ENCODE results near the gene TBC1D32.
A peak's percentile ranks its signal among the peaks of the same experiment; 100 is the strongest.
"Not testable (repeated sequence)": the region's sequence is repeated elsewhere in the genome, so short reads cannot be mapped to it uniquely, and the experiment has no call there.

The TBC1D32 gene

DNA sequence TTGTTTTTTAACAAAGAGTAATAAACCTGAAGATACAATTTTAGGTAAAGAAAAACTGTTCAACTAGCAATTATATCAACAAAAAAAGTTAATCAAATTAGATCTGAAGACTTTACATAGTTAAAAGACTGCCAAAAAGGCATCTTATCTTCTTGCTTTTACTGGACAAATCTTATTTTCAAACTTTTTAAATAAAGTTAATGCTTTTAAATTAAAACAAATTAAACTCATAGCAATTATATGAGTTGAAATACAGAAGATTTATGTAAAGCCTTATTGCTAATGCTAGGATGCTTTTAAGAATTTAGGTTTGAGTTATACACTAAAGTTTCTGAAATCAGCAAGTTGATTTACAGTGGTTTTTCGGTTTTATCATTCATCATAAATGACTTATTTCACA is 227.3 kb downstream of the TBC1D32 start:
- no peak for DNase-seq (ENCODE audit: low spot score)

DNA sequence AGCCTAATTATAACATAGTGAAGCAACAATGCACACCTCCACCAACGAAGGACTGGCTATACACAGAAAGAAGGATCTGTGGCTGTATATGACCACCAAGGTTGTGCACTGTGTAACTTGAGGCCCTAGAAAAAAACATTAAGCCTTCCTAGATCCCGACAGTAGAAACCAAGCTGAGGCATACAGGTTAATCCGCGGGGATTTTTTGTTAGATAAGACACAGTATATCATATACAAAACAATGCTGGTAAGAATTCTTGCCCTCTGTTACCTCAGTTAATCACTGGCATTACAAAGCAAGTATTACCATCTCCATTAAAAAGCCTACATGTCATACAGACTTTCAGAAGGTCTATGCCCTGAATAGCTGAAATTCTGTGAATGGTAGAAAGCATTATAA is 228.8 kb downstream of the TBC1D32 start:
- DNase-seq (ENCODE audit: low spot score), result no peak

DNA sequence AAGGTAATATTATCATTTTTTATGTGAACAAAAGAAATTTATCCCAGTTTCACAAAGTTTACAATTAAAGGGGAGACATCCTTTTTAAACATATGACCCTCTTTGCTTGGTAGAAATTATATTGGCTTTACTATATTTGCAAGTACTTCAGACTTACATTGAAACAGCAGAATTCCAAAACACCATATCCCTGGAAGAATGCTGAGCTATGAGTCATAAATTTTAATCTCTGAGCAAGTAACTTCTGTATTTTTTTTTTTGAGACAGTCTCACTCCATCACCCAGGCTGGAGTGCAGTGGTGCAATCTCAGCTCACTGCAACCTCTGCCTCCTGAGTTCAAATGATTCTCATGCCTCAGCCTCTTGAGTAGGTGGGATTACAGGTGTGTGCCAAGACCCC is 240.4 kb downstream of the TBC1D32 start:
- no peak for DNase-seq (ENCODE audit: low spot score)

DNA sequence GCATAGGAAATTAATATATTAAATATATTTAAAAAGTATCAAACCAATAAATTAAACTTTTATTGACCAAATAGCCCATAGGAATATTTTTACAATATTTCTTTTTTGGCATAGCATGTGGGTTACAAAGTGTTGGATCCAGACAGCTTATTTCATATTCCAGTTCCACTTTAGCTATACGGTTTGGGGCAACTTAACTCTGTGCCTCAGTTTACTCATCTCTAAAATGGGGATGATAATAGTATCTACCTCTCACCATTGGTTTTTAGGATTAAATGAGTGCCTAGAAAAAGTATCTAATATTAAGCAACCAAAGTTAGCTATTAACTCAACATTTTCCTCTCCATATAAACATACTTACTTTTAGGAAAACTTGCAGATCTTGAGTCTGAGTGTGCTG is 243.8 kb downstream of the TBC1D32 start:
- DNase-seq (ENCODE audit: low spot score), result no peak

DNA sequence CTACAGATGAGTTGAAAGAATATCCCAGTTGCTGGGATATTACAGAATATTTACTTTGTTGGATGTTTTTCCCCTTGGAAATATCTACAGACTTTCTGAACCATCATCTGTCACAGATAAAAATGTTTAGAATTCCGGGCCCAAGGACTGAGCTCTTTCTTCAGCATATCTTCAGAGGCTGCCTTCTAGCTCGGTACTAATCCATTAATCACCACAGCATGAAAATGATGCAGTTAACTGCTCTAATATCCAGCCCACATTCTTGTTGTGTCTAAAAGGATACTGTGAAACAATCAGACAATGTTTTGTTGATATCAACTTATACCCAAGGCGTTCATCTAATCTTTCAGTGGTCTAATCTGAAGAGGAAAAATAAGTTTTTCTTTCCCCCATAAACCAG is 247.4 kb downstream of the TBC1D32 start:
- no peak for DNase-seq (ENCODE audit: low spot score)

DNA sequence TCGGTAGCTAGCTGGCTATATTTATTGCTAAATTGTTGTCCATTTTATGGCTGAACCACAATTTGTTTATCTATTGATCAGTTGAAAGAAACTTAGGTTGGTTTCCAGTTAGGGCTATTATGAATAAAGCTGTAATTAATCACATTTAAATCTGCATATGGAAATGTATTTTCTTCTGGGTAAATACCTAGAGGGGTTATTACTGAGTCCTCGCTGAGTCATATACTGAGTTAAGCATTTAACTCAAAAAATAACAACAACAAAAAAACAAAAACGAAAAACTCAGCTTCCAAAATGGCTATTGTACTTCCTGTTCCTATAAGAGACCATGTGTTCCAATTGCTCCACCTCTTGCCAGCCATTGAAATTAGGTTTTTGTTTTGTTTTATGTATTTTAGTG is 258.2 kb downstream of the TBC1D32 start:
- no peak for DNase-seq (ENCODE audit: low spot score)

DNA sequence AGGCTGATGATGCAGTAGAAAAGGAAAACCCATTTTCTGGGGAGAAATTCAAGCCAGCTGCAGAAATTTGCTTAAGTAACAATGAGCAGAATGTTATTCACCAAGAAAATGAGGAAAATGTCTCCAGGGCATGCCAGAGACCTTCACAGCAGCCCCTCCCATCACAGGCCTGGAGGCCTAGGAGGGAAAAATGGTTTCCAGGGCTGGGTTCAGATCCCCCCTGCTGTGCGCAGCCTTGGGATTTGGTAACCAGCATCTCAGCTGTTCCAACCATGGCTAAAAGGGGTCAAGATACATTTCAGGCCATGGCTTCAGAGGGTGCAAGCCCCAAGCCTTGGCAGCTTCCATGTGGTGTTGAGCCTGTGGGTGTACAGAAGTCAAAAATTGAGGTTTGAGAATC is 265.5 kb downstream of the TBC1D32 start:
- DNase-seq (ENCODE audit: low spot score), result not testable (repeated sequence)

DNA sequence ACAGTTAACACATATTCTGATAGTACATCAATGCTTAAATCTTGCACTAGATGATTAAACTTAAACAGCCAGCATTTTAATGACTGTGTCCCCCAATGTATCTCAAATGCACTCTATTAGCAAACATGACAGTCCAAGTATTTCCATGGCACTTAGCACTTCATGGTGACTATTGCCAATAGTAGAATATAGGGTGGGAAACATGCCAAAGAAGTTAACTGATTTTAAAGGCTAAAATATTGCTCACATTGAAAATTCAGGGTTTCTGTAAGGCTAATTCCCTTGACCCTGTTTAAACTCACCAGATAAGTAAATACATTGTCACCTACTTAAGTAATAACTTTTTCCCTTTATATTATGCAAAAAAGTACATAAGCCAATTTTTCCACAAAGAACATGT is 266.9 kb downstream of the TBC1D32 start:
- DNase-seq (ENCODE audit: low spot score), result no peak

DNA sequence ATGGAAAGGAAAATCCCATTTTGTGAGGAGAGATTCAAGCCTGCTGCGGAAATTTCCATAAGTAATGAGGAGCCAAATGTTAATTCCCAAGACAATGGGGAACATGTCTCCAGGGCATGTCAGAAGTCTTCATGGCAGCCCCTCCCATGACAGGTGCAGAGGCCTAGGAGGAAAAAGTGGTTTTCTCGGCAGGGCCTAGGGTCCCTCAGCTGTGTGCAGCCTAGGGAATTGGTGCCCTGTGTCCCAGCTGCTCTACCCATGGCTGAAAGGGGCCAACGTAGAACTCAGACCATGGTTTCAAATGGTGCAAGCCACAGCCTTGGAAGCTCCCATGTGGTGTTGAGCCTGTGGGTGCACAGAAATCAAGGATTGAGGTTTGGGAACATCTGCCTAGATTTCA is 269.9 kb downstream of the TBC1D32 start:
- no peak for DNase-seq (ENCODE audit: low spot score)

DNA sequence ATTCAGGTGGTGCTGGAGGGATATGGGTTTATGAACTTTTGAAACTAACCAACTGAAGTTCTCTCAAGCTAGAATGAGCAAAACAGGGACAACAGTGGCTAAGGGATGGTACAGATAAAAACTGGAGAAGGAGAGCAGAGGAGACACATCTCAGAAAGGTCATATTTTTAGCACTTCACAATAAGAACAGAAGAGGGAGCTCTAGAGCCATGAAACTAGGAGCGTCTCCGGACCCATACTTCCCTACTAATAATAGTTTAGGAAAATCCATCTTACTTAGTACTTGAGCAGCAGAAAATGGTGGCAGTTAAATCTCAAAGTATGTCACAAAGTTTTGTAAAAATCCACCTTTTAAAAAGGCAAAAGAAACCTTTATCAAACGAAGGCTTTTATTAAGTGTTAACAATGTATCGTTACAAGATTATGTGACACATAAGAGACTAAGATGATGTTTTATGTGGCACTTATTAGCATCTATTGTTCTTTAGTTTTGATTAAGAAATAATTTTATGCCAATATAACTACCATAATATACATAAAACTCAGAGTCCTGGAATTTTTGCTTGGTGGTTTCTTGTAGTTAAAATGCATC is 278.6 kb downstream of the TBC1D32 start:
- DNase-seq (ENCODE audit: low spot score), result peak; percentile 47

DNA sequence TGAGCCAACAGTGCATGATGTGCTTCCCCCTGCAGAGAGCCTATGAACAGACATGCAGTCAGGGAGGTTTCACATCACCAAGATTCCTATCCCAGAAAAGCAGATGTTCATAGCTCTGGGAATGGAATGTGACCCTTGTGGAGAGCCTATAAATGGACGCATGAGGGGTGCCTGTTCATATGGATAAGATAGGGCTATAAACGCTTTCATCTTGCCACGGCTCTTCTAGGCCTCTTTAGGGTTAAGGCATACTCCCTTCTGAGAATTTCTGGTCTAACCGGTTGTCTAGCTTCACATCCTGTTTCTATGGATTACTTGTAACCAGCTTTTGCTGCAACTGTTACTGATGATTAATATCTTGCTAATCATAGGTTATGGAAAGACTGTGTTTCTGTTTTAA is 285.7 kb downstream of the TBC1D32 start:
- DNase-seq (ENCODE audit: low spot score), result not testable (repeated sequence)

DNA sequence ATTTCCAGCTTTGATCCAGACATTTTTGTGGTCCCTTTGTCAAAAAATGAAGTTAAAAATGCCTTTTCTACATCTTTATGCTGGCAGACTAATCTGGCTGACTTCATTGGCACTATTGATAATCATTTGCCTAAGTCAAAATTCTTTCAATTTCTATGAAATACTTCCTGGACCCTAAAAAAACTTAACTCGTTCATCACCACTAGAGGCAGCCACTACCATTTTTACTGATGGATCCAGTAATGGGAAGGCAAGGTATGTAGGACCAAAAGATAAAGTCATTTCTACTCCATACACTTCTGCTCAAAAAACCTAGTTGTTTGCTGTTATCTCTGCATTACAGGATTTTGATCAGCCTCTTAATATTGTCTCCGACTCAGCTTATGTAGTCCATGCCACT is 289.4 kb downstream of the TBC1D32 start:
- not testable (repeated sequence) for DNase-seq (ENCODE audit: low spot score)

DNA sequence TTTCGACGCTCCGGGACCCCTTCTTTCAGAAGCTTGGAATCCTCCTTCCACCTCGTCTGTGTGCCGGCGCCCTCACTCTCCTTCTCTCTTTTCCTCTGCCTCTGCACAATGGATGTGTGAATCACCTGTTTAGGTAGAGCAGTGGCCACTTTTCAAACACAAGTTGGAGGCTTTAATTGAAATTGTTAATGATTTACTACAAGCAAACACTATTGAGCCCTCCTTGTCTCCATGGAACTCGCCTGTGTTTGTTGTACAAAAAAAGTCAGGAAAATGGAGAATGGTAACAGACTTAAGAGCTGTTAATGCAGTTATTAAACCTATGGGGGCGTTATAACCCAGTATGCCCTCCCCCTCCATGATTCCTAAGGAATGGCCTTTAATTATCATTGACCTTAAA is 290.6 kb downstream of the TBC1D32 start:
- peak; percentile 23 for DNase-seq (ENCODE audit: low spot score)

DNA sequence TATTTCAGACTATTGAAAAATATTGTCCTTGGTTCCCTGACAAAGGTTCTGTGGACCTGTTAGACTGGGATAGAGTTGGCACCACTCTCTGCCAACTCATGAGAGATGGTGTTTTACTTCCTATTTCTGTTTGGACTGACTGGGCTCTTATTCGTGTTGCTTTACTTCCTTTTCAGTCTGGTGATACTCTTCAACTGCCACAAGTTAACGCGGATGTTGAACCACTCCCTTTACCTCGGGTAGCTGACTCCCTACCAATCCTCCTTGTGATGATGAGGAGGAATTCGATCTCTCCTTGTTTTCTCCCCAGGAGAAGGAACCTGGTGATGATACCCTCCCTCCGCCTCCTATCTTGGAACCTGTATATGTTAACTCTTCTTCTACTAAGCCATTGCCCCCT is 291.1 kb downstream of the TBC1D32 start:
- not testable (repeated sequence) for DNase-seq (ENCODE audit: low spot score)

DNA sequence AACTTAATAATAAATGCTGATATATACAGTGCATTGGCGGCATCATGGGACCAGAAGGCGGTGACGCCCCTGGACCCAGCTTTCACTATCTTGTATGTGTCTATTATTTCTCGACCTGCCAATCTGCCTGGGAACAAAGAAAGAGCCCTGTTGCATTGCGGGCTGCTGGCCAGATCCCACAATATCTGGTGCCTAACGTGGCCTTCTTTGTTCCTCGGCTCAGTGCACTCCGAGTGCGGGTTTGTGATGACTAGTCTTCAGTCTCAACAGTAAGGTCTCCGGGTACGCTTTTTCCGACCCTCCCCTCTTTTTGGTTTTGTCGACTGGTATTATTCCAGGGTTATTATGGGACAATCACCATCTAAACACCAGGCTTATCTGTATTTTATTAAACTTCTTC is 291.5 kb downstream of the TBC1D32 start:
- no peak for DNase-seq (ENCODE audit: low spot score)

DNA sequence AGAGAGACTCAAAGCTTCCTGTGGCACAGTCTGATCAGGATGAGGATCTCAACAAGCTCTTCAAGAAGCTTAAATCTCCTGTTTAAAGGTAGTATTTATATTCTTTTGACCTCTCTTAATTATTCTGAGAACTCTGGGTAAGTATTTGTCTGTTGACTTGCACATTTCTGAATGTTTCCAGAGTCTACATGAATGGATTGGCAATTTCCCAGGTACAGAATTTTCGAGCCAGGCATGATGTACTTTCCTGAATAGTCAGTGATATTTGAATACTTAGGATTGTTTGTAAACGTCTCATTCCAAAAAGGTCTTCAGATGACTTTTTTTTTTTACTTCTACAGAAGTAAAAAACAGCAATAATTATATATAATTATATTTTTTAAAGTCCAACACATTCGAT is 293.4 kb downstream of the TBC1D32 start:
- DNase-seq (ENCODE audit: low spot score), result no peak

DNA sequence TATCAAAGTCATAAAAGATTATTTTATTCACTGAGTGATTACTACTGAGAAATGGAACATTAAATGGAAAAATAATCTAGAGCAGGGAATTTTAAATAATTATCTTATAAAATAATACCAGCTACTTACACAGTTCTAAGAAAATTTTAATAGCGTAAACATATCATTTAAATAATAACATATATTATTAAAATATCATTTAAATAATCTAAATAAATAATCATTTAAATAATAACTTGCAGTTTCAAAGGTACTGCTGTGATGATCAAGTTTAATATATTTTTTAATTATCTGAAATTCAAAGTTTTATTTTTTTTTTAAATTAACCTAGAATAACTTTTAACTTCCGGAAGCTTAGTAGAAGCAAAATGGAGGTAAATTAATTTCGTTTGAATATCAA is 301.2 kb downstream of the TBC1D32 start:
- no peak for DNase-seq (ENCODE audit: low spot score)

DNA sequence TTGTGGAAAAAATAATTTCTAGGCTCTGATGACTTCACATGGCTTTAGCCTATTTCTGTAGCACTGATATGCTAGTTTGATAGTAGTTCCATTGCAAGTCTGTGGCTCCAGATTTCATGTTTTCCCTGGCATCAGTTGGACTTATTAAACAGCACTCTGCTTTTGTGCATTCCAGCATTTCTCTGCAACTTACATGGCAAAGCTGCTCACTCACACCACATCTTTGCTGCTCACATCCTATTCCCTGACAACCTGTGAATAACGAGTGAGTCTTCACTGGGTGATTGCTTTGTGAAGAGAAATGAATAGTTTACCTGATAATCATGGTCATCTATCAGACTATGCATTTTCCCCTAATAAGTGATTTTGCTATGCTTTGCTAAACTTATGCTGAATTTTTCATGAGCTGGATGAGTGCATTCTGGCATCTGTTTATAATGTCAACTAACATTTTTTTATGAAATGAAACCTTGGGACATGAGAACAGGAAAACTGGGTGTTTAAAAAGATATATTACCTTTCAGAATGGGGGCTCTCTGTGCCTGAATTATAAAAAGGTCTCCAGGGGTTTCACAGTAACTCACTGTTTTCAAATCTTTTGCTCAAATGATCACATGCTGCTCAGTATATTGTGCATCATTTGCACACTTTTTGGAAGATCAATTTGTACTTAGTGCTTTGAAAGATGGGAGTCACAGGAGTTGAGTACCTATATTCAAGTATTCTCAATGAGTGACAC is 301.8 kb downstream of the TBC1D32 start:
- no peak for DNase-seq (ENCODE audit: low spot score)
